ENCODE data around the gene QSER1.
A peak's percentile ranks its signal among the peaks of the same experiment; 100 is the strongest.
"Not testable (repeated sequence)": the region's sequence is repeated elsewhere in the genome, so short reads cannot be mapped to it uniquely, and the experiment has no call there.

The QSER1 gene

DNA sequence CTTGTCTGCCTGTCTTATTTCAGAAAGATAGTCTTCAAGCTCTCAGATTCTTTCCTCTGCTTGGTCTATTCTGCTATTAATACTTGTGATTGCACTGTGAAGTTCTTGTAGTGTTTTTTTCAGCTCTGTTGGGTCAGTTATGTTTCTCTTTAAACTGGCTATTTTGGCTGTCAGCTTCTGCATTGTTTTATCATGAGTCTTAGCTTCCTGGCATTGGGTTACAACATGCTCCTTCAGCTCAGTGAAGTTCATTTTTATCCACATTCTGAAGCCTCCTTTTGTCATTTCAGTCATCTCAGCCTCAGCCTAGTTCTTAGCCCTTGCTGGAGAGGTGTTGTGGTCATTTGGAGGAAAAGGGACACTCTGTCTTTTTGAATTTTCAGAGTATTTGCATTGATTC is 107.6 kb downstream of the QSER1 start:
- DNase-seq (ENCODE audit: low read depth in 2 of 2): no peak

DNA sequence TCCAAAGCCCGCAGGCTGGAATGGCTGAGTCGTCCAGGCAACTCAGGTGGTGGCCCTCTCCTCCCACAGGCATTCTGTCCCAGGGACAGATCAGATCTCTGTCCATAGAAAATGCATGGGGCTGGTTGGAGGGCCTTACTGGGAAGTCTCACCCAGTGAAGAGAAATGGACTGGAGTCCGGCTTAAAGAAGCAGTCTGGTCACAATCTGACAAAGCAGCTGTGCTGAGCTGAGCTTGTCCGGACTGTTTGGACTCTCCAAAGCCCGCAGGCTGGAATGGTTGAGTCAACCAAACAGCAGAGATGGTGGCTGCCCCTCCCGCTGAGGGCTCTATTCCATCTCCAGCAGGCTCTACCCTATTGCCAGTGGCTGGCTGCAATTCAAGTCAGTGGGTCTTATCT is 108.7 kb downstream of the QSER1 start:
- DNase-seq (ENCODE audit: low read depth in 2 of 2): no peak

DNA sequence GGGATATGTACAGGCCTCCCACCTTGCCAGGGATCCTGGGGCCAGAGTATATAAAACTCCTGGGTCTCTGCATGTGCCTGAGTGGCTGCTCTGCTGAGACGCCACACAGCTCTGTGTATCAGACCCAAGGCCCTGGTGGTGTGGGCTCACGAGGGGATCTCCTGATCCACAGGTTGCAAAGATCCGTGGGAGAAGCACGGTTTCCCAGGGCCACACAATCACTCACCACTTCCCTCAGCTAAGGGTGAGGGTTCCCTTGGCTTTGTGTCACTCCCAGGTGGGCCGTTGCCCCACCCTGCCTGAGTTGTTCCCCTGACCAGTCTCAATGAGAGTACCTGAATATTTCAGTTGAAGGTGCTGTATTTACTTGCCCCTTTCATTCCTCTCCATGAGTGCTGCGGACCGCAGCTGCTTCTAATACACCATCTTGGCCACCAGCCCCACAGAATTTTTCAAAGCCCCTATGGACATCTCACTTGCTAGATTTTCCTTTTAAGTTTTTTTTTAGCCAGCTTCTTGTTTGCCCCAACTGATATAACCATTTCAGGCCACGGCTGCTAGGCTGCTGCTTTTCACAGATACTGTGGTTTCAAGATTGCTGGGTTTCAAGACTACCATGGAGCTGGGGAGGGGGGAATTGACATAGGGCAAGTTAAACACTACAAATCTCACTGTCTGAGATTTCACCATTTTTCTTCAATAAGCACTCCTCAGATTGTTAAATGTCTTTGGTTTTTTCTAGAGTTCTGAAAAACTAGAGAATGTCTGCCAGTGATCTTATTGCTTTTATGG is 109.3 kb downstream of the QSER1 start:
- no peak for DNase-seq (ENCODE audit: low read depth in 2 of 2)

DNA sequence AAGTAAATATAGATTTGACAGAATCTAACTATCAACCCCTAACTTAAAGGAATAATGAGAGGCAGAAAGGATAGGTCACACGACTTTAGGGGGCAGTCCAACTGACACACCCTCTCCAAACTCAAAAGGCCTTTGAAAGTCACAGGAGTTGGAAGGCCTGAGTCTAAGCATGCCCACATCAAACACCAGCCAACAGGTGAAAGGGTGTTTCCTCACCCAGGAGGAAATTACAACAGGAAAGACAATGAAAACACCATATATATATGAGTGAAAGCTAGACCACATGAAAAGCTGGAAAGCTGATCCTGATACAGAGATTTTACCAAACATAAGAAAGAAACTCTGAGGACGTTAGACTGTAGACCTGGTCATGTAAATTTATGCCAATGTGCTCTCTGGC is 112.6 kb downstream of the QSER1 start:
- DNase-seq (ENCODE audit: low read depth in 2 of 2): no peak

DNA sequence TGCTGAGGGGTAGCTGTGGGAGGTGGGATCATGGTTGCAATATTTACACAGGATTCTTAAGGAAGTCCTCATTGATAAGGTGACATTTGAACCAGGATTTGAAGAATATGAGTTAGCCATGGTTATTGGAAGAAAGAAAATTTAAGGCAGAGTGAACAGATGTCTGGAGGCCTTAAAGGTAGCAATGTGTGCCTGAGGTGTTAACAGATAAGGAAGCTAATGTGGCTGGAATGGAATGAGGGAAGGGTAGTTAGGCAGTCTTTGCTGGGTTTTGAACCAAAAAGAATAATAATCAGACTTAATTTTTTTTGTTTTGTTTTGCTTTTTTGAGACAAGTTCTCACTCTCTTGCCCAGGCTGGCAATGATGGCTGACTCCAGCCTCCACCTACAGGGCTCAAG is 113.4 kb downstream of the QSER1 start:
- DNase-seq (ENCODE audit: low read depth in 2 of 2): no peak

DNA sequence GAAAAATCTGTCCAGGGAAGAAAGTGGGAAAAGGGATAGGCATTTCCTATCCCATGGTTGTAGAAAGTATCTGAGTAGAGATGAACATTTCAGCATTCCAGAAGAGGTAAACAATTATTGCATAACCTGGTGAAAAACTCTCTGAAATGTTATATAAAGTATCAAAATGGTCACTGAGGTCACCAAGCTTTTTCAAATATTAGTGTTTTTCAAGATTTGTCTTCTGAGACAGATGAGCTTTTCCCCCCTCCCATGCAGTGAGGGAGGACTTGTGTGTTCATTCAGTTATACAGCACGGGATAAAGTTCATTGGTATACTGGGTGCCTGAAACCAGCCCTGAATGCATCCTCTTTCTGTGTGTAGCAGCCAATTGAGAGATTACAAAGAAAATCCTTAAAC is 121.1 kb downstream of the QSER1 start:
- DNase-seq (ENCODE audit: low read depth in 2 of 2): no peak

DNA sequence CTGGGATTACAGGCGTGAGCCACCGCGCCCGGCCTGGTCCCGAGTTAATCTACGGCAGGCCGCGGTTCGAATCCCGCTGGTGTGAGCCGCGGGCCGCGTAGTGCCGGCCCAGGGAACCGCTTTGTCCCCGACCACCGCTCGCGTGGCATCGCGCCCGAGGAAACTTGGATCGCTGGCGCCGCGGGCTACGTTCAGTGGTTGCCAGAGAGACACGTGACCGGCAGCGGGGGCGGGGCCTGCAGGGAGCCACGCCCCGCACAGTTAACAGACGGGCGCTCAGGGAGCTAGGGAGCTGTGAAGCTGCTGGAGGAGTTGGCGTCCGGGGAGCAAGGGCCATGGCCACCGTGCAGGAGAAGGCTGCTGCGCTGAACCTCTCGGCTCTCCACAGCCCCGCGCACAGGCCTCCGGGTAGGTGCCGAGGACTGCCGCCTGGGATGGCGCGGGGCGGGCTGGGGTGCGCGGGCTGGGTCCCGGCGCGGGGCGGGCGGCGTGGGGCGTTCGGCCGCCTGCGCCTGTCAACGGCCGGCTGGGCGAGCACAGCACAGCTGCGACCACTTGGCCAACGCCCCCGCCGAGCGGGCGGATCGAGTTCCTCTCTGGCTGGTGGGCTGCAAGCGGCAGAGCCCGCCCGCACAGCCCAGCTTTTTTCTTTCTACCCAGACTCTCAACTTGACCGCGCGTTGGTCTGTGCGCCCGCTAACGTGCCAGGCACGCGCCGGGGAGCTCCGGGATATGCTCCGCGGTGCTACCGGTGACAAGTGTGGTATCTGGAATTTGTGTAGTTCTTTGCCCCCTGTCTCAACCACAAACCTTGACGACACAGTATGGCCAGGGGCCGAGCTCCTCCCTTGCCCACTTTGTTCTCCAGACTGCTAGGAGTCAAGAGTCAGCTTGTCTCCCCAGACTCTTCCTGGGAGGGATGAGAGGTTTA is 123.3 kb downstream of the QSER1 start, which contains the start of gene DEPDC7:
DEPDC7 (plus strand) TSS at position 258 of the 931 bp plus-strand sequence; CDS start at position 336, 78 bp downstream.
- peak; percentile 17 to 73 for DNase-seq (ENCODE audit: low read depth in 2 of 2)

DNA sequence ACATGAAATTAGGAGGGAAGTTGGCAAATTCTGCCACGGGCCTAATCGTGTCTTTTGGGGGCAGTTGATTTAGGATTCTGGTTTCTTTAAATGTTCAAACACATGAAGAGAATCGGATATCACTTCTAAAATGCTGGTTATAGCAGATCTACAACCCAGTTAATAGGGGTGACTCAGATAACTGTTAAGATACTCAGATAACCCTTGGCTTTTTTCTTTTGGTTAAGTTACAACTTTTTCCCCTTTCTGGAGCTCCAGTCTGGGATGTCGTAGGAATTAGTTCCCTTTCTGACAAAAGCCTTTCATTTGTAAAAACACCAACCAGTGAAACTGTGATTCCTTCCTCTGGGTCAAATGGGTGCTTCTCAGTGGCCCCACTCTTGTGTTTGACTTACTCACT is 124.0 kb downstream of the QSER1 start:
- DNase-seq (ENCODE audit: low read depth in 2 of 2): no peak

DNA sequence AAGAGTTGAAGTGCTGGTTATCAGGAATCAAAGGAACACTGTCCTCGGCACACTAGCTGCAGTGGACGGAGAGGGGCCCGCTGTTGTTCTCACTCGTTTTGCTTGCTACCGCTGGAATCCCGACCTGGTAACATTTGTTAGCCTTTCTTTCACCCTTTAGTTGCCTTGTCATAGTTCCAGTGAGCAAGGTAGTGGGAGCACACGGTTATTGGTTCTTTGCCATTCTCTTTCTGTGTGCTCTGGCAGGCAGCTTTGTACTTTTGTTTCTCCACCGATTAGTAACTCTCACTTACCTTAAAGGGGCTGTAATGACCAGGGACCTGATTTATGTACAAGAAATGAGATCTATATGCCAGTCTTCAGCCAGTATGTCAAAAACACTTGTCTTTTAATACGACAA is 124.9 kb downstream of the QSER1 start:
- no peak for DNase-seq (ENCODE audit: low read depth in 2 of 2)

DNA sequence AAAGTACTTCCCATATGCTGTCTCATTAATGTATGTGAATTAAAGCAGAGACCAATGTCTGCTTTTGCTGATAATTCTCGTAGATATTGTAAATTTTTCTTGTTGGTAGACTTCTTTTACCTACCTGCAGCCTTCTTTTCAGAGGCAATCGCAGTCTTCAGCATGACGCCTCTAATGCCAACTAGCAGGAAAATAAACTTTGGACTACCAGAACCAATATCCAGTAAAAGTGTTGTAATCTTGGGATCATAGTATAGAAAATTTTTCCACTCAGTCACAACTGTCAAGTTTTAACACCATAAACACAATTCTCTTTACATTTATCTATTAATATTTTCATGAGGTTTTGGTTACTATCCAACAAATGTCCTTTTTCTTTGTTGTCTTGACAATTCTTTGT is 125.4 kb downstream of the QSER1 start:
- DNase-seq (ENCODE audit: low read depth in 2 of 2): no peak

DNA sequence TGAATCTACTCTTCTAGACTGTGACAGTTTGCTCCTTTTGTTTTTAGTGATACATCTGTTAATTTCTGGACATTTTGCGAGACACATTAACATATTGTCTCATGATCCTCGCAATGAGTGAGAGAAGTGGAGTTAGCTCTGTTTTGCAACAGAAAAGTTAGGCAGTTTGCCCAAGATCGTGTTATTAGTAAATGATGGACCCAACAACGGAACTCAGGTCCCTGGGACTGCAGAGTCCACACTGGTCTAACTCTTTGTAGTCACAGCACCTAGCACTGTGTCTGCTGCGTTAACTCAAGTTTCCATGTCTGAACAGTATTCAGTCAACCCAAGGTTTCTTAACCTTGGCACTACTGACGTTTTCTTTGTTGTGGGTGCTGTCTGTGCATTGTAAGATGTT is 126.2 kb downstream of the QSER1 start:
- no peak for DNase-seq (ENCODE audit: low read depth in 2 of 2)

DNA sequence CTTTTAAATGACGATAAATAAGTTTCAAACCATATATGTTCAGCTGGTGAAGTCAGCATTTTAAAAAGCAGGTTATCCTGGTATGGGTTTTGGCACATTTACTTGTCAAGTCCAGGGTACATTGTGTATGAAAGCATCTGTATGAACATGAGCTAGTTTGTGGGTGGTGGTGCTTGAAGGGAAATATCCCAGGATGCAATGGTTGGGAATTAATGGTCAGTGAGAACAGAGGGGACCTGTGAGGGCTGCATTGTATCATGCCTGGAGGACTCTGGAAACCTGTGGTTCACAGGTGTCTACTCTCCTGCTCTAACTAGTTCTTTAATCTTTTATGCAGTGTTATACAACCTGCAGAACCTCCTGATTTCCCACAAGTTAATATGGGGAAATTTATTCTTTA is 128.9 kb downstream of the QSER1 start:
- DNase-seq (ENCODE audit: low read depth in 2 of 2): no peak

DNA sequence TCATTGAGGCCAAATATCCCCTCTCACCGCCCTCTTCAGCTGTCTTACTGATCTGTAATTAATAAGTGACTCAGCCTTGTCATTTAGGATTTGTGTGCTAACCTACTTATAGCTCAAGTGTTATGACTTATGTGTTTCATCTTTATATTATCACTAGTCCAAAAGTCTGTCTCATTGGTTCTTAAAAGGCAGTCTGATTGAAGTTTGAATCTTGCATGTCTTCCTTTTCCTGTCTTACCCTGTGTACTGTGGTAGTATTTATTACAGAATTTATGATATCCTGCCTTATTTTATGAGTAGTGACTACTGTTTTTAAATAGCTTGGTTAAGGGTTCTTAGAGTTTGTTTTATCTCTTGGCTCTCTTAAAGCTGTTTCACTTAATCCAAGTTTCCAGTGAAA is 129.3 kb downstream of the QSER1 start:
- DNase-seq (ENCODE audit: low read depth in 2 of 2): no peak

DNA sequence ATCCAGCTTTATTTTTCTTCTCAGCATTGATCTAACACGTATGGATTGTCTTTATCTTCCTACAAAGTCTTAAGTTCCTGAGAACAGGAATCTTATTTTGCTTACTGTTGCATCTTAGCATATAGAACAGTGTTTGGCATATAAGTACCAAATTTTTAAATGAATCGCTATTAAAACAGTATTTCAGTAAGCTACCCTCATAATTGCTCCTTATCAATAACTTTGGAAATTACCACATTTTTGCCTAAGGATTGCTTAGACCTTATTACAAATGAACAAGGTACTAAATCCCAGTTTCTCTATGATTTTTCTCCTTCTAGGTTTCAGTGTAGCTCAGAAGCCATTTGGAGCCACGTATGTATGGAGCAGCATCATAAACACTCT is 132.7 kb downstream of the QSER1 start:
- no peak for DNase-seq (ENCODE audit: low read depth in 2 of 2)

DNA sequence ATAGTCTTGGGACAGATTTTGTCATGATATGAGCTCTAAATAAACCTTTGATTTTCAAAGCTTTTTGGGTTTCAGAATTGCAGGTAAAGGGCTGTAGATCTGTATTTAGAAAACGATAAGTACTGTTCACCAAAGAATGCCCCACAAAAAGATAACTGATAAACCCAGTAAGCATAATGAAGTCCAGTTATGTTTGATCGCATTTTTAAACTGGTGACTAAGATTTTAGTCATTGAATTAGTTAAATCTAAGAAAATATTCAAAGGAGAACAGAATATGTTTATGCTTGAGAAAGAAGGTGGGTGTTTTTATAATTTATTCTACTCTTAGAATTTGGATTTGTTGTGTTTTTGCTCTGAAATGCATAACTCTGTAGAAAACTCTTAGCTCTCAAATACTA is 134.6 kb downstream of the QSER1 start:
- DNase-seq (ENCODE audit: low read depth in 2 of 2): no peak

DNA sequence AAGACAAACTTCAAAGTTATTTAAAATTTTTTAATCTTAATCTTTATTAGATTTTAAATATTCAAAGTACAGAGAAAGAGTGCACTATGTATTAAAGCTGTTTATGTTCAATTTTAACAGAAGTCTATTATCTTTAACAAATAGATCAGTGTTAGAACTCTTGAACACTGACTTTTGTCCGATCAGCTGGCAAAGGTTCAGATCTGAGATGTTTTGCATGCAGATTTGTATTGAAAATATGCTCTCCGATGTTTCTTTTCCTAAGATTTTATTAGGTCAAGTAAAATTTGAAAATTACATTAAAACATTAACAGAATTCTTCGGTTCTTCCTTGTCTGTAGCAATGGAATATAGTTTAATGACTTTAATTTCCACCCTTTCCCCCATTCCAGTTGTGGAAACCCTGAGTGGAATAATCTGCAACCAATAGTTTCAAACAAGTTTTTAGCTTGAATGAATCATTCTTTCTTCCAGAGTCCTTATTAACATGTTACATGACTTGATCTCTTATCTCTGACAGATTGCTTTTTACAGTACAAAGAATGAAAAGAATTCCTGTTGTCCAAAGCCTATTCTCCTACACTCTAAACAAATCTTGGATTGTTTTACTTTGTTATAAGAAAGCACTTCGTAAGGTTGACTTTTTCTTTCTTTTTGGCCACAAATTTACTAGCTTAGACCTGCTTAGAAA is 135.4 kb downstream of the QSER1 start:
- no peak for DNase-seq (ENCODE audit: low read depth in 2 of 2)

DNA sequence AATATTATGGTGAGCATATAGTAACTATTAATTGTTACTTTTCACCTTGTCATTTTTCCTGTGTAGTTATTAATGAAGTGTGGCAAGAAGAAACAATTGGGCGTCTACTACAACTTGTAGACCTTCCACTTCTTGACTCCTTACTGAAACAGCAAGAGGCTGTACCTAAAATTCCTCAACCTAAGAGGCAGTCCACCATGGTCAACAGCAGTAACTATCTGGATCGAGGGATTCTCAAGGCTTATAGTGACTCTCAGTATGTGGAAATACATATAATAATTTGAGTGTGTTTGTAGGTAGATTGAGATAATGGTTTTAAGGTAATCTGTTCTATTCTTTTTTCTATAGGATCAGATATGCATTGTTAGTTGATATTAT is 135.9 kb downstream of the QSER1 start:
- DNase-seq (ENCODE audit: low read depth in 2 of 2): no peak

DNA sequence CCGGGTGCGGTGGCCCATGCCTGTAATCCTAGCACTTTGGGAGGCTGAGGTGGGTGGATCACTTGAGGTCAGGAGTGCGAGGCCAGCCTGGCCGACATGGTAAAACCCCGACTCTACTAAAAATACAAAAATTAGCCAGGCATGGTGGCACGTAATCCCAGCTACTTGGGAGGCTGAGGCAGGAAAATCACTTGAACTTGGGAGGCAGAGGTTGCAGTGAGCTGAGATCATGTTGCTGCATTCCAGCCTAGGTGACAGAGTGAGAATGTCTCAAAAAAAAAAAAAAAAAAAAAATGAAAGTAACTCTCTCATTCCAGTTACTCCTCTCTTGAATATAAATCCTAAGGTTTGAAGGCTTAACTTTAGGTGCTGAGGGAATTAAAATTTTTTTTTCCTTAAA is 136.6 kb downstream of the QSER1 start:
- DNase-seq (ENCODE audit: low read depth in 2 of 2): not testable (repeated sequence)

Data from stimulated activated CD4-positive, alpha-beta T cell treated with anti-CD3 and anti-CD28 coated beads, Interleukin-1b, Interleukin-23, amount 100 ng/mL, for 1 hour (primary cell).